HG02970 (cell line): Measurements from ENCODE around the gene RAMACL.
A peak's percentile ranks its signal among the peaks of the same experiment; 100 is the strongest.
"Not testable (repeated sequence)": the region's sequence is repeated elsewhere in the genome, so short reads cannot be mapped to it uniquely, and the experiment has no call there.

Source experiments
- ATAC-seq: cut with Tn5 transposase; IDR thresholded peaks from one replicate; pipeline ENCODE4 v1.9.1; 2021; ENCODE audit warnings: mild to moderate bottlenecking, moderate library complexity, moderate number of reproducible peaks; ENCODE audit not compliant: unreplicated experiment, low FRiP score

The RAMACL gene

GRCh38 chr6:166597711-166598440 is 11.4 kb upstream of the RAMACL start:
- ATAC-seq = no peak

GRCh38 chr6:166596776-166597507 is 10.5 kb upstream of the RAMACL start:
- ATAC-seq = no peak

GRCh38 chr6:166595949-166596348 is 9.5 kb upstream of the RAMACL start:
- ATAC-seq = no peak

GRCh38 chr6:166595061-166595780 is 8.7 kb upstream of the RAMACL start:
- no peak for ATAC-seq

GRCh38 chr6:166592821-166593220 is 6.3 kb upstream of the RAMACL start:
- no peak for ATAC-seq

- no peak for ATAC-seq
Observed at GRCh38 chr6:166591961-166592520, 5.6 kb upstream of the RAMACL start.

- ATAC-seq = no peak
Observed at GRCh38 chr6:166591026-166591425, 4.5 kb upstream of the RAMACL start.

- ATAC-seq = no peak
Observed at GRCh38 chr6:166589786-166590574, 3.5 kb upstream of the RAMACL start.

GRCh38 chr6:166589337-166589731 is 2.9 kb upstream of the RAMACL start:
- ATAC-seq = no peak

- ATAC-seq = no peak
Observed at GRCh38 chr6:166588691-166589336, 2.3 kb upstream of the RAMACL start.

- ATAC-seq = peak; percentile 66
Observed at GRCh38 chr6:166587631-166588413, 1.3 kb upstream of the RAMACL start.

- ATAC-seq = no peak
Observed at GRCh38 chr6:166584853-166585429, 1.5 kb downstream of the RAMACL start.

GRCh38 chr6:166584155-166584554 is 2.3 kb downstream of the RAMACL start:
- no peak for ATAC-seq

- ATAC-seq = no peak
Observed at GRCh38 chr6:166583230-166583965, 3.1 kb downstream of the RAMACL start.

- ATAC-seq = no peak
Observed at GRCh38 chr6:166582258-166582657, 4.2 kb downstream of the RAMACL start.

- ATAC-seq = not testable (repeated sequence)
Observed at GRCh38 chr6:166581801-166582200, 4.7 kb downstream of the RAMACL start.

- ATAC-seq = no peak
Observed at GRCh38 chr6:166581091-166581511, 5.4 kb downstream of the RAMACL start.
